ENCODE data around the gene NCOA5.

GRCh38 chr20:46063652-46064054, 26.1 kb downstream of the NCOA5 start:
- TF ChIP-seq NONO (IDR thresholded peaks at IDR 0.05; ENCODE audit: low read depth in 2 of 2, low read length in 1 of 2), result no peak
- no peak for TF ChIP-seq POLR2AphosphoS5 (IDR thresholded peaks at IDR 0.05; ENCODE audit: control insufficient read depth, insufficient read depth, low read depth, low read length)
- no peak for TF ChIP-seq ZBTB1 (CRISPR knock-in tag; IDR thresholded peaks at IDR 0.05; ENCODE audit: borderline replicate concordance, low read depth)
- no peak for TF ChIP-seq SMC3 (conservative IDR thresholded peaks at IDR 0.05; ENCODE audit: insufficient read depth, low read depth, low read length)
- no peak for TF ChIP-seq JUN (IDR thresholded peaks at IDR 0.05; ENCODE audit: borderline replicate concordance, low read depth, low read length)
- no peak for TF ChIP-seq JUN (CRISPR knock-in tag; IDR thresholded peaks at IDR 0.05; ENCODE audit: borderline replicate concordance)
- no peak for TF ChIP-seq PHF21A (IDR thresholded peaks at IDR 0.05; ENCODE audit: borderline replicate concordance, low read depth)
- TF ChIP-seq USF1 (CRISPR knock-in tag; IDR thresholded peaks at IDR 0.05), result no peak
- TF ChIP-seq NFIC (IDR thresholded peaks at IDR 0.05), result no peak
- no peak for TF ChIP-seq ZKSCAN1 (IDR thresholded peaks at IDR 0.05; ENCODE audit: low read depth, low read length)
- no peak for TF ChIP-seq PTRF (tag; IDR thresholded peaks at IDR 0.05)
- no peak for TF ChIP-seq BHLHE40 (IDR thresholded peaks at IDR 0.05; ENCODE audit: low read length)
- no peak for TF ChIP-seq POLR2H (tag; IDR thresholded peaks at IDR 0.05; ENCODE audit: low read depth)
